Muscle layer of duodenum (tissue), 2 donors: ENCODE measurements around the gene OR6P1.

Experiments used
- H3K27ac ChIP-seq: one replicate; pipeline ENCODE4 v1.7.0; 2013; ENCODE audit warnings: mild to moderate bottlenecking, low read length
- H3K27me3 ChIP-seq: one replicate; pipeline ENCODE4 v1.7.0; 2013; ENCODE audit warnings: low read depth, mild to moderate bottlenecking, control low read depth, low read length
- H3K36me3 ChIP-seq, 2 donors: one replicate each; pipeline ENCODE4 v1.7.0; 2013; ENCODE audit warnings: low read length in 2 of 2, control low read depth in 1 of 2, mild to moderate bottlenecking in 1 of 2; ENCODE audit not compliant: insufficient read depth in 2 of 2, control insufficient read depth in 1 of 2
- H3K4me1 ChIP-seq, 2 donors: one replicate each; pipeline ENCODE4 v1.7.0; 2013; ENCODE audit warnings: low read length in 2 of 2, mild to moderate bottlenecking in 2 of 2, control low read depth in 1 of 2, moderate library complexity in 1 of 2; ENCODE audit not compliant: insufficient read depth in 2 of 2, control insufficient read depth in 1 of 2
- H3K4me3 ChIP-seq, 2 donors: one replicate each; pipeline ENCODE4 v1.7.0; 2013; ENCODE audit warnings: low read length in 2 of 2, low read depth in 1 of 2, mild to moderate bottlenecking in 1 of 2
- H3K9me3 ChIP-seq, 2 donors: one replicate each; pipeline ENCODE4 v1.7.0; 2013; ENCODE audit warnings: low read length in 2 of 2, control low read depth in 1 of 2, mild to moderate bottlenecking in 1 of 2; ENCODE audit not compliant: control insufficient read depth in 1 of 2
- donor health status: healthy.

Gene OR6P1

DNA sequence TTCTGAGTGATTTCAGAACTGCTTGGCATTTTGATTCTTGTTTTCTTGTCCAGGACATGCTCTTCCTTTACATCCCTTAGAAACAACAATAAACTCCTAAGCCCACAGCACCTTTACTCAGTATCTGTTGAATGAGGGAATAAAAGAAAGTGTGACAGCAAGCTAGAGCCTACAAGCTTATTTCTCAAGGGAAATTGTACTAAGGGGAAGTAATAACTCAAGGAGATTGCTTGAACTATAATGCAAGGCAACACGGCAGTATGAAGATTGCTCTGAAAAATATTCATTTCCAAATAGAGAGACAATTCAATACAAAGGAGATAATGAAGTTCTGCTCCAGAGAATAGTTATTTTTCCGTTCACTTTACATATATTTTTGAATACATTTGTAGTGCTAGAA is 6.5 kb downstream of the OR6P1 start:
- Histone ChIP-seq H3K4me3 (no peak overlapping the region), H3K36me3 (no peaks in the 10 kb centered on the region), H3K4me1 (no peaks in the 10 kb centered on the region), H3K27ac (no peak overlapping the region), H3K9me3 (no peaks in the 10 kb centered on the region), H3K27me3 (no peaks in the 10 kb centered on the region)

DNA sequence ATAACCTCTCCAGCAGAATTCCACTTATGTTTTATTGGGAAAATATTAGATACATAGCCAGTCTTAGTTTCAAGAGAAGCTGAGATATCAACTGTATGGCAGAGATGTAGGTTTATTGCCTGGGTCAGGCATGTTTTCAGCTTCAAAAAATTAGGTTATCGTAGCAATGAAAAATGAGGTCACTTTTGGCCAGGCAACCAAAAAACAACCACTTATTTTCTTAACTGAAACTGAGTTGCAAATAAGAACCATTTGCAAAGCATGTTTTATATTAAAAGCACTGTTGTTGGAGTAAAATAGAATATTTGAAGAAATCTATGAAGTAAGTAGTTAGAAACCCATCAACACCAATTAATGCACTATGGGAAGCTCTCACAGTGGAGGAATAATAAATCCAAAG is 10.7 kb downstream of the OR6P1 start:
- Histone ChIP-seq H3K36me3 (no peaks in the 10 kb centered on the region), H3K27me3 (no peaks in the 10 kb centered on the region), H3K9me3 (no peaks in the 10 kb centered on the region), H3K27ac (no peak overlapping the region), H3K4me1 (no peaks in the 10 kb centered on the region), H3K4me3 (no peak overlapping the region)

DNA sequence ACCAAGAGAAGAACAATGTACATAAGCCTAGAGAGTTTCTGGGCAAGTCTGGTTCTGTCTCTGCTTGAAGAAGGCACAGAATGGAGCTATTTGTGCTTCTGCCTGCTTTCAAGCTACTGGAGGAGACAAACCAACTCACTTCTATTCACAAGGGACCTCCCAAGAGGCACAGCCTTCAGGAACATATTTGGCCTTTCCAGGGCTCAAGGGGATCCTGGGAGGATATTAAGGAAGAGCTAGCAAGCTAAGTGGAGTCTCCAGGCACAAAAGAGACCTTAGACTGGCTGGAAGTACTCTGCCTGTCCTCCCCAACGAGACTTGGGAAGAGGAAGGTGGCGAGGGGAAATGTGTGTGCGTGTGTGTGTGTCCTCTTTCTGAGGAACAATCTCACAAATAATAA is 16.0 kb downstream of the OR6P1 start, which contains the start of gene OR6Y1:
Gene OR6Y1, minus strand, starts transcription at position 54 of the 400 bp plus-strand sequence. CDS start 6,300 bp downstream, outside the sequence.
- no peak within 1 kb of the TSS for H3K27ac ChIP-seq
- no peaks in the 10 kb centered on the region for H3K4me1 ChIP-seq
- no peaks in the 10 kb centered on the region for H3K36me3 ChIP-seq
- no peak within 1 kb of the TSS for H3K4me3 ChIP-seq
- H3K27me3 ChIP-seq, result no peaks in the 10 kb centered on the region
- no peaks in the 10 kb centered on the region for H3K9me3 ChIP-seq

DNA sequence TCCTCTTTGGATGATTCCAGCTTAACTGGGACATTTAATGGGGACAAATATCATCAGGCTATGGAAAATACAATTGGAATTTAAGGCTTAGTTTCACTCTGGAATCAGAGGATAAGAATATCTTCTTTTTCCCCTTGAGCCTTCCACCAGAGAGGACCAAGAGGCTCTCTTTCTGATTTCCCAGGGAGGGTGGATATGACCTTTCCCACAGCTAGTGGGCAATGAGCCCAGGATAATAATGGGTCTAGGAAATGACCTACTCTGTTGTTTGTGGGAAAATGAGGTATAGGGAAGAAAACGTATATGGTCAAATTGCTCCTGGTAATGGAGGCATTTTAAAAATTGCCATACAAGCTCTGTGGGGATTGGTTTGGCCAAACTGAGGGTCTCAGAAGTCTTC is 18.1 kb downstream of the OR6P1 start:
- no peaks in the 10 kb centered on the region for H3K4me1 ChIP-seq
- H3K27ac ChIP-seq, result no peak overlapping the region

DNA sequence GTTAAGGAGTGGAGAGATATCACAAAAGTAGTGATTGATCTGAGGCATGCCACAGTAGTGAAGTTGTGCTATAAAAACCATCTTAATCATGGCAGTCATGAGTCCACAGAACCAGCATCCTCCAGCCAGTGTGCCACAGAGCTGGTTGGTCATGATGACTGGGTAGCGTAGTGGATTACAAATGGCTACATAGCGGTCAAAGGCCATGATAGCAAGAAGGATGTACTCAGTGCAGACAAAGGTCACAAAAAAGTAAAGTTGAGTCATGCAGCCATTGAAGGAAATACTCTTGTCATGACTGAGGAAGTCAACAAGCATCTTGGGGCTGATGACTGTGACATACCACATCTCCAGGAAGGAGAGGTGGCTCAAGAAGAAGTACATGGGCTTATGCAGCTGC is 22.8 kb downstream of the OR6P1 start:
- H3K27ac ChIP-seq, result no peak overlapping the region
- no peak overlapping the region for H3K4me3 ChIP-seq
- no peaks in the 10 kb centered on the region for H3K4me1 ChIP-seq
- no peaks in the 10 kb centered on the region for H3K36me3 ChIP-seq
- no peaks in the 10 kb centered on the region for H3K27me3 ChIP-seq
- no peaks in the 10 kb centered on the region for H3K9me3 ChIP-seq

More for the DNA sequence above, 18.1 kb downstream of the OR6P1 start:
- Histone ChIP-seq H3K4me3 (no peak overlapping the region), H3K9me3 (no peaks in the 10 kb centered on the region), H3K27me3 (no peaks in the 10 kb centered on the region), H3K36me3 (no peaks in the 10 kb centered on the region)

DNA sequence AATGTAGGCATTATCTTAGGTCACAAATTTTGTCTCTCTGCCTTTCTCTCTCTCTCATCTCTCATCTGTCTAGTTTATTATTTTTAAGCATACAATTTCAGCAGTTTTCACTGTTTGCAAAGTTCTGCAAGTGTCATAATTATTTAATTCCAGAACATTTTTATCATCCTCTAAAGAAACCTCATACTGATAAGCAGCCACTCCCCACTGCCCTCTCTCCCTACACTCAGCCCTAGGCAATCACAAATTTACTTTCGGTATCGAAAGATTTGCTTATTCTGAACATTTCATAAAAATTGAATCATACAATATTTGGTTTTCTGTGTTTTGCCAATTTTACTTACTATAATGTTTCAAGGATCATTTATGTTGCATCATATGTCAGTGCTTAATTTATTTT is 32.8 kb downstream of the OR6P1 start:
- Histone ChIP-seq H3K27ac (no peak overlapping the region), H3K27me3 (no peaks in the 10 kb centered on the region), H3K4me3 (no peak overlapping the region), H3K36me3 (no peaks in the 10 kb centered on the region), H3K4me1 (no peaks in the 10 kb centered on the region), H3K9me3 (no peaks in the 10 kb centered on the region)

DNA sequence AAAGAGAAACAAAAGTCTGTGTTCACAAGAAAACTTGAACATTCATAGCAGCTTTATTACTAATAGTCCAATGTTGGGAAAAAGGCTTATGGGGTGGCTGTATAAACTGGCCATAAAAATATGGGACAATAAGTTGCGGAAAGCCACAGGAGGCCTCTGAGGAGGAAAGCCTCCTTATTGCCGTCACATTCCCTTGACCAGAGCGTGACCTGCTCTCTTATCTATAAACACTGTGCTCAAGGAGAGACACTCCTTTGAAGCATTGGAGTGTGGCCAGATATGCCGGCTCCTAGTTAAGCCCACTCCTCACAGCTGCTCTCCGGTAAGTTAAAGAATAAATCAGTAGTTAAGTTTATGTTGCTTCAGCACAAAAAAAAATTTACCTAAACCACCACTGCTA is 35.9 kb downstream of the OR6P1 start:
- no peaks in the 10 kb centered on the region for H3K4me1 ChIP-seq
- H3K9me3 ChIP-seq, result no peaks in the 10 kb centered on the region
- no peaks in the 10 kb centered on the region for H3K27me3 ChIP-seq
- no peak overlapping the region for H3K4me3 ChIP-seq
- H3K27ac ChIP-seq, result no peak overlapping the region
- H3K36me3 ChIP-seq, result no peaks in the 10 kb centered on the region

DNA sequence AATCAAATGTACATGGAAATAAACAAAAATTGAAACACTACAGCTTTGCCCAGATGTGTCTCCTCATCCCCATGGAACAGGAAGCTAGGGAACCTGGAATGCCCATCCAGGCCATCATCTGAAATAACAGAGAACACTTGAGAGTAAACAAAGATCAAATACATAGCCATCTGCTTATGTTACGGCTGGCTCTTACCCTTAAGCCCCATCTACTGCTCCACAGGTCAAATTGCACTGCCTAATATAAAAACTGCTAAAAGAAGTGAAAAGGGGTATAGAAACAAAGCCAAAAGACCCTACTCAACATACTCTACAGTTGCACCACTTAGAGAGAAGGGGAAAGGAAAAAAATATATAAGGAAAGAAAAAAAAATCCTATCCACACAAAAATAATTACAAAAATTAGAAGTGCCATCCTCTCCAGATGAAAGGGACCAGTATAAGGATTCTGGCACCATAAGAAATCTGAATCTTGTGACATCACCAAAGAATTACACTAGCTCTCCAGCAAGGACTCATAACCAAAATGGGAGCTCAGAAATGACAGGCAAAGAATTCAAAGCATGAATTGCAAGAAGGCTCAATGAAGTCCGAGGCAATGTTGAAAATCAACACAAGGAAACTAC is 43.1 kb downstream of the OR6P1 start:
- Histone ChIP-seq H3K27me3 (no peaks in the 10 kb centered on the region), H3K36me3 (no peaks in the 10 kb centered on the region), H3K4me3 (no peak overlapping the region), H3K9me3 (no peaks in the 10 kb centered on the region), H3K27ac (no peak overlapping the region), H3K4me1 (no peaks in the 10 kb centered on the region)

DNA sequence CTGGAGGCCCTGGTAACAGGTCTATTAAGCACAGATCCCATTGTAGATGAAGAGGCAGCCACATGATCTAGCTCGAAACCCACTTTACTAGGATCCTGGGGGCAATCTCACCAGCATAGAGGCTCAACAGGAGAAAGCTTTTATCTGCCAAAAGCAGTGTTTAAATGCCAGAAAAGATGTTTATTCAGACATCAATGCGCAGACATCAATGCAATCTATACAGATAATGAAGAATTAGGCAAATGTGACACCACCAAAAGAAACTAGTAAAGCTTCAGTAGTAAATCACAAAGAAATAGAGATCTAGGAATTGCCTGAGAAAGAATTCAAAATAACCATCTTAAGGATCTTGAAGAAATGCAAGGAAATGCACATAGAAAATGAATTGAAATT is 48.7 kb downstream of the OR6P1 start:
- Histone ChIP-seq H3K4me3 (no peak overlapping the region), H3K27me3 (no peaks in the 10 kb centered on the region), H3K27ac (no peak overlapping the region), H3K4me1 (no peaks in the 10 kb centered on the region), H3K9me3 (peaks cover 0 to 3% of the 10 kb centered on the region in 2 donors), H3K36me3 (no peaks in the 10 kb centered on the region)

DNA sequence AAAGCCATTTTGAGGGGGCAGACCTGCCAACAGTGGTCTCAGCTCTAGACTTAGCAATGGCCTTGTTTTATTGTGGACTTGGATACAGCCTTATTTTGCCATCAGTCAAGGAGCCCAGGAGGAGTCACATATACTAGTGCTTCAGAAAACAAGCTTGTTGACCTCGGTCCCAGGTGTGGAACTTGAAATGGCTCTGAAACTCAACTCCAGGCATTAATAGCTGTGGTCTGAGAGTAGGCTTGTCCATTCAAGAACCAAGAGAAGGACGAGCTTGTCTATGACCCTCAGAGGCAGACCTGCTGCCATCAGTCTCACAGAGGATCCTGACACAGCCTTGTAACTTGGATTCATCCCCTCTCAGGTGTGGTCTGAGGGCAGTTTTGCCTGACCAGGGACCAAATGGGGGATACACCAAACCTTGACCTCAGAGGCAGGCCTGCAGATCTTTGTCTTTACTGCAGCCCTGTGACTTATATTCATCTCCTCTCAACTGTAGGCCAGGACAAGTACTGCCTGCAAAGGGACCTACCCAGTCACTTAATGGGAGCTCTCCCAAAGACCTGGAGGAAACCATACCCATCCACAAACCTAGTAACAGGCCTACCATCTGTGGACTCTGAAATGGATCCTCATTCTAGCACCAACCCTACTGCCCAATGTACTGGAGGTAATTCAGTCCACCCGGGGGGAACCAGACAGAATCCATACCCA is 49.3 kb downstream of the OR6P1 start:
- Histone ChIP-seq H3K9me3 (peaks cover 0 to 3% of the 10 kb centered on the region in 2 donors), H3K27ac (no peak overlapping the region), H3K4me3 (no peak overlapping the region), H3K4me1 (no peaks in the 10 kb centered on the region), H3K36me3 (no peaks in the 10 kb centered on the region), H3K27me3 (no peaks in the 10 kb centered on the region)

DNA sequence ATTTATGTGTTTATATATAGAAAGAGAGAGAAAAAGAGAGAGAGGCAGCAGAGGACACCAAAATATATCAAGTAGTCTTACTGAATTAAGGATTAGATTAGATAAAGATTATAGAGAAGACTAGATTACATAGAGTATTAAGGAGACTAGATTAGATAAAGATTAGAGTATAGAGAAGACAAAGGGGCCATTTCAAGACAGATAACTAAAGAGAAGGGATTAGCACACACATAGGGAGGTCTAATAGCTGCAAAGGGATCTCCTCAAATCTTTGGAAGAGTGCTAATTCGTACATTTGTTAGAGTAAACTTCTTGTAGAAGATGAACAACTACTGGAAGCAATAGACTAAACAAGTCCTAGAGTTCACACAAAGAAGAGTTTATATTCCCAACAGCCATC is 50.4 kb downstream of the OR6P1 start:
- H3K4me3 ChIP-seq, result no peak overlapping the region
- no peak overlapping the region for H3K27ac ChIP-seq
- H3K4me1 ChIP-seq, result no peaks in the 10 kb centered on the region
- no peaks in the 10 kb centered on the region for H3K27me3 ChIP-seq
- H3K36me3 ChIP-seq, result no peaks in the 10 kb centered on the region
- H3K9me3 ChIP-seq, result peaks cover 0 to 3% of the 10 kb centered on the region in 2 donors

DNA sequence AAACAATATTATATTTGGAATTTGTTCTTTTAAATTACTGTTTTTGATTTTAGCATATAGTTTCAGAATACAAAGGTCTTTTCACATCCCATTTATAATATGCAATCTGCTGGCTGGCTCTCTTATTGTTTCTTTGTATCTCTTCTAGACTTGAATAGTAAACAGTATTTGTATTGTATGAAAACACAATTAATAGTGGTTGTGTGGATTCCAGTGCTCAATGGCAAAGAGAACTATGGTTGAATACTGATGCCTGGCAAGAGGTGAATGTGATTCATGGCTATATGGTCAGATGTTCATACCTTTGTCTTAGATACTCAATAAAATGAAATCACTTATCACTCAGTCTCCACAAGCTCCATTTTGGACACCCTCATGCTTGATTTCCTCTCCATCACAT is 53.4 kb downstream of the OR6P1 start:
- H3K9me3 ChIP-seq, result peaks cover 0 to 3% of the 10 kb centered on the region in 2 donors
- H3K27ac ChIP-seq, result no peak overlapping the region
- H3K27me3 ChIP-seq, result no peaks in the 10 kb centered on the region
- no peak overlapping the region for H3K4me3 ChIP-seq
- no peaks in the 10 kb centered on the region for H3K4me1 ChIP-seq
- no peaks in the 10 kb centered on the region for H3K36me3 ChIP-seq
